HFFc6 (cell line): ENCODE data around the gene LTBP4. TPM values are rescaled to one million over a fixed set of nuclear protein-coding genes. Genes with fewer than 3 reads are reported as not detected.

Source experiments
- DNase-seq: peaks from one replicate; pipeline ENCODE4 v3.0.0-alpha.2; 2018
- H3K27ac Mint-ChIP-seq: 2 replicates; pipeline ENCODE4 v1.8.0; 2020; ENCODE audit warnings: mild to moderate bottlenecking, mixed read lengths
- H3K27me3 Mint-ChIP-seq: 2 replicates; pipeline ENCODE4 v1.8.0; 2021; ENCODE audit warnings: mild to moderate bottlenecking, moderate library complexity, mixed read lengths; ENCODE audit not compliant: insufficient read depth
- H3K36me3 Mint-ChIP-seq: 2 replicates; pipeline ENCODE4 v1.8.0; 2021; ENCODE audit warnings: low read depth, mixed read lengths
- H3K4me1 Mint-ChIP-seq: 2 replicates; pipeline ENCODE4 v1.8.0; 2020; ENCODE audit warnings: low read depth, mixed read lengths
- H3K4me3 Mint-ChIP-seq: 2 replicates; pipeline ENCODE4 v1.8.0; 2020; ENCODE audit warnings: mild to moderate bottlenecking, moderate library complexity, mixed read lengths
- H3K9me3 Mint-ChIP-seq: 2 replicates; pipeline ENCODE4 v1.8.0; 2020; ENCODE audit warnings: mild to moderate bottlenecking, mixed read lengths
- CTCF ChIP-seq: fragments of 200-600 bp; sonication (generic); IDR thresholded peaks from 2 replicates; pipeline ENCODE4 v1.5.0; 2021; ENCODE audit warnings: antibody characterized with exemption, mild to moderate bottlenecking
- total RNA-seq, 6 experiments: library from RNA; stranded (reverse); fragmentation: NEBNext Ultra II Directional; extraction: Animal tissue kit (Norgen Biotek cat#: 25700); gene quantifications; 2 replicates in 1 of 6; 3 replicates in 5 of 6; pipeline ENCODE4 v1.2.3, GENCODE V29; 2021

LTBP4 gene
- total RNA-seq, 6 experiments from 2014 or later: 36.6 to 54.9 (median 51.4) TPM

DNA sequence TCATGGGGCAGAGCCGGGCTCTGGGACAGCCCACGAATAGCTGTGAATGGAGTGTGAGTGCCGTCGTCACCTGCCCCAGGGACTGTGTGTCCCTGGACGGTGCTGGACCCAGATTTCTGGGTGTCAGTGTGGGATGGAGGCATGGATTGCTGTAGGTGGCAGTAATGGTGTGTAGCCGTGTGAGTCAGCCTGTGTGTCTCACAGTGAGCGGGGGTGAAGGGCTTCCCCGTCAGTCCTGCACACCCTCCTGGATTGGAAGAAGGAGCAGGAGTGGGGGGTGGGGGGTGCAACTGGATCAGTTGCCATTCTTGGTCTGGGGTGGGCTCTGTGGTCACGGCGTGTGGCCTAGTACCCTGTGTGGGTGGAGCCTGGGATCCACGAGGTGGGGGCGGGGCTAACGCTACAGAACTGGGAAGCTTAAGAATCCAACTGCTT lies 6.5 kb upstream of the LTBP4 start:
- peak overlapping the region; percentile 69; the same call in 1 of the 2 replicates for H3K27ac Mint-ChIP-seq
- peak; percentile 47 for DNase-seq
- no peak for TF ChIP-seq CTCF

DNA sequence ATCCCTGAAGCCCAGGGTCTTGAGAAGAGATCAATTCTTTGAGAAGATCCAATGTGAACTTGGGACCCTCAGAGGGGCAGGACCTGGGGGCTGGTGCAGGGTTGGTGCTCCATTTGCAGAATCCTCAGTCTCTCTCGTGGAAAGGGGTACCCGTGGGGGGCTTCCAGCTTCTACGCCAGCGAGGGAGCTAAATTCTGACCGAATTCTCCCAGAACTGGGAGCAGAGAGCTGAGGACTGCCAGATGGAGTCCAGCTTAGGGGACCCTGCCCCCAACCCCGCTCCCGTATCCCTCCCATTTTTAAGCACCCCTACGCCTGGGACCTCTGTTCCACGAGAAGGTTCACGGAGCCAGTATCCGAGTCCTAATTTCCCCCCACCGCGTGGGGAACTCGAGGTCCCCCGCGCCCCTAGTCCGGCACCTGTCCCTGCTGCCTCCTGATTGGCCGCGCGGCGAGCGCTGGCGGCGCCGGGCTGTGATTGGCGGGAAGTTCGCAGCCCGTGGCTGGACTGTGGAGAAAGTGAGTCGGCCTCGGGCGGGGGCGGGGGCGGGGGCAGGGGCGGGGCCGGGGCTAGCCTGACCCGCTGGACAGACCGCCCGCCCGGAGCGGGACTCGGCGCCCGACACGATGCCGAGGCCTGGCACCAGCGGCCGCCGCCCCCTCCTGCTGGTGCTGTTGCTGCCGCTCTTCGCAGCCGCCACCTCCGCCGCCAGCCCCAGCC lies 4.4 kb upstream of the LTBP4 start:
- Mint-ChIP-seq H3K9me3 (no peaks in the 10 kb centered on the region; the same call in 1 of the 2 replicates), H3K27ac (no peak overlapping the region), H3K4me3 (no peak overlapping the region), H3K27me3 (peaks cover 16% of the 10 kb centered on the region), H3K36me3 (peaks cover 5% of the 10 kb centered on the region), H3K4me1 (peaks cover 44% of the 10 kb centered on the region)
- TF ChIP-seq CTCF: no peak
- DNase-seq: peak; percentile 34

More for the DNA sequence above, 6.5 kb upstream of the LTBP4 start:
- peaks cover 12% of the 10 kb centered on the region for H3K36me3 Mint-ChIP-seq
- H3K9me3 Mint-ChIP-seq: no peaks in the 10 kb centered on the region; the same call in 1 of the 2 replicates
- peaks cover 35% of the 10 kb centered on the region for H3K4me1 Mint-ChIP-seq
- H3K4me3 Mint-ChIP-seq: peak overlapping the region; percentile 59
- peaks cover 8% of the 10 kb centered on the region for H3K27me3 Mint-ChIP-seq

DNA sequence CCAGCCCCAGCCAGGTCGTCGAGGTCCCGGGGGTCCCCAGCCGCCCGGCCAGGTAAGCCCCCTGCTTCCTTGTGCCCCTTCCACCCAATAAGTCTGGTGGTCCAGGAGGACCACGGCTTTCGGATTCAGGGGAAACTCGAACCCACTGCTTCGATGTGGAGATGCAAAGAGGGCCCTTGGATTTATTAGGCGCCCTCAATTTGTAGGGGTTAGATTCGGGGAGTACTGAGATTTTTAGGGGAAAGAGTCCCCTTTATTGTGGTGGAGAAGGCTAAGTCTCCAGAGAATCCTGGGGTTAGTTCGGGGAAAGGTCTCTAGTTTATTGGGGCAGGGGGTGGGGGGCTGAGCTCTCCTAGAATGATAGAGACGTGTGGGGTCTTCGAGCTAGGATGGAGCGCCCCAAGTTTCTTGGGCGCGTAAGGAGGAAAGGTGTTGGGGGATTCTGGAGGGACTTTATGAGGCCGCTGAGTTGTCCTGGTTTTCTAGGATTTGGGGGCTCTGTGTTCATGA lies 3.8 kb upstream of the LTBP4 start:
- Mint-ChIP-seq H3K4me1 (peaks cover 48% of the 10 kb centered on the region), H3K36me3 (no peaks in the 10 kb centered on the region), H3K27ac (peak overlapping the region; percentile 26; the same call in 1 of the 2 replicates), H3K27me3 (peaks cover 18% of the 10 kb centered on the region), H3K4me3 (peak overlapping the region; percentile 81), H3K9me3 (no peaks in the 10 kb centered on the region)
- no peak for DNase-seq
- TF ChIP-seq CTCF: no peak

GRCh38 chr19:40598121-40598917 lies 2.9 kb upstream of the LTBP4 start:
- peaks cover 58% of the 10 kb centered on the region for H3K4me1 Mint-ChIP-seq
- H3K4me3 Mint-ChIP-seq: peak overlapping the region; percentile 80
- no peak overlapping the region for H3K27ac Mint-ChIP-seq
- H3K9me3 Mint-ChIP-seq: no peaks in the 10 kb centered on the region
- no peaks in the 10 kb centered on the region for H3K36me3 Mint-ChIP-seq
- H3K27me3 Mint-ChIP-seq: peaks cover 17% of the 10 kb centered on the region
- TF ChIP-seq CTCF: peak; percentile 98
- DNase-seq: peak; percentile 69

DNA sequence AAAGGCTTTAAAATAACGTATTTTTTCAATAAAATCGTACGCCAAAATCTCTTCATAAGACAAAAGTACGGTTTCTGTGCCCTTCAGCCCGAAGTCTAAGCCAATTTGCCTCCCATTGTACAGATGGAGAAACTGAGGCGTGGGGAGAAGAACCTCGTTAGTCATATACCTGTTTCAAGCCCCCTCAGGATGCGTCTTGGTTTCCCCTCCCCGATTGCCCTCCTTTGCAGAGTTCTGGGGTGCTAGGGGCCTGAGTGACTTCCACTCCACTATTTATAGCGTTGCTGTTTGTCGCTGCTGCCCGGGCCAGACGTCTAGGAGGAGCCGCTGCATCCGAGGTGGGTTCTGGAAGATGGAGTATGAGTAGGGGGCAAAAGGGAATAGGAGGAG lies 2.3 kb upstream of the LTBP4 start:
- TF ChIP-seq CTCF: peak; percentile 30
- DNase-seq: no peak
- Mint-ChIP-seq H3K27me3 (peaks cover 16% of the 10 kb centered on the region), H3K36me3 (no peaks in the 10 kb centered on the region), H3K27ac (no peak overlapping the region), H3K4me1 (peaks cover 62% of the 10 kb centered on the region), H3K9me3 (no peaks in the 10 kb centered on the region), H3K4me3 (no peak overlapping the region; the same call in 1 of the 2 replicates)
